HEK293 (cell line): ENCODE results near the gene PRAMEF15.
"Not testable (repeated sequence)": the region's sequence is repeated elsewhere in the genome, so short reads cannot be mapped to it uniquely, and the experiment has no call there.

ENCODE experiments used
- YY1 ChIP-seq: fragments of 450-650 bp; formaldehyde crosslinking; IDR thresholded peaks from 2 replicates; pipeline ENCODE4 v1.5.1; 2018; ENCODE audit warnings: missing biosample characterization, missing genetic modification characterization
- ZNF274 ChIP-seq, 2 experiments: fragments of 200-500 bp in 1 of 2; fragments of 450-650 bp in 1 of 2; sonication (Bioruptor generic) in 1 of 2; formaldehyde crosslinking in 1 of 2; IDR thresholded peaks; 2 replicates each; pipeline versions ENCODE4 v1.5.1 to v1.6.1; 2014 to 2016; ENCODE audit warnings: borderline replicate concordance in 1 of 2, inconsistent platforms in 1 of 2, low read length in 1 of 2, missing biosample characterization in 1 of 2, missing genetic modification characterization in 1 of 2

GRCh38 chr1:13297216-13297931 is 18.0 kb upstream of the PRAMEF15 start:
- not testable (repeated sequence) for TF ChIP-seq YY1; ZNF274 (IDR thresholded peaks at IDR 0.05; ENCODE audit: low read length); ZNF274 (tag by site-specific recombination; IDR thresholded peaks at IDR 0.05; ENCODE audit: borderline replicate concordance)
